CD14-positive monocyte (primary cell): ENCODE measurements around the gene HIBCH. TPM values are rescaled to one million over a fixed set of nuclear protein-coding genes. Genes with fewer than 3 reads are reported as not detected.
"Not testable (repeated sequence)": the region's sequence is repeated elsewhere in the genome, so short reads cannot be mapped to it uniquely, and the experiment has no call there.

Experiments used
- DNase-seq, 3 donors: peaks; one replicate each; pipeline ENCODE4 v3.0.0-alpha.2; 2011 to 2022
- H2AFZ ChIP-seq: 2 replicates; pipeline ENCODE4 v1.6.0; 2012; ENCODE audit warnings: mild to moderate bottlenecking, low read depth, low read length, inconsistent platforms; ENCODE audit not compliant: insufficient read depth, poor library complexity, severe bottlenecking
- H3K27ac ChIP-seq, 2 donors: 1 replicate in 1 of 2; 2 replicates in 1 of 2; pipeline ENCODE4 v1.5.1; 2012 to 2013; ENCODE audit warnings: low read length in 2 of 2, control low read depth in 1 of 2, inconsistent platforms in 1 of 2, low read depth in 1 of 2, mild to moderate bottlenecking in 1 of 2
- H3K27me3 ChIP-seq, 2 donors: one replicate each; pipeline versions ENCODE4 v1.6.0 to v1.6.1; 2011 to 2013; ENCODE audit warnings: low read length in 2 of 2; ENCODE audit not compliant: control insufficient read depth in 2 of 2, insufficient read depth in 2 of 2
- H3K36me3 ChIP-seq, 2 donors: replicated peaks in 1 of 2; 1 replicate in 1 of 2; 2 replicates in 1 of 2; pipeline versions ENCODE4 v1.5.1 to v1.6.1; 2012 to 2013; ENCODE audit warnings: low read length in 2 of 2, control low read depth in 1 of 2, inconsistent platforms in 1 of 2, mild to moderate bottlenecking in 1 of 2; ENCODE audit not compliant: insufficient read depth in 2 of 2, control insufficient read depth in 1 of 2
- H3K4me1 ChIP-seq, 2 donors: 1 replicate in 1 of 2; 2 replicates in 1 of 2; pipeline versions ENCODE4 v1.5.1 to v1.6.1; 2012 to 2013; ENCODE audit warnings: low read length in 2 of 2, control low read depth in 1 of 2, inconsistent platforms in 1 of 2, mild to moderate bottlenecking in 1 of 2, moderate library complexity in 1 of 2; ENCODE audit not compliant: insufficient read depth in 2 of 2, control insufficient read depth in 1 of 2
- H3K4me2 ChIP-seq: replicated peaks from 2 replicates; pipeline ENCODE3; 2012; ENCODE audit warnings: low read length, moderate library complexity, mild to moderate bottlenecking; ENCODE audit not compliant: poor library complexity, severe bottlenecking; ENCODE audit errors: extremely low read depth
- H3K4me3 ChIP-seq, 3 experiments: fragments of 200-600 bp in 1 of 3; sonication (generic) in 1 of 3; replicated peaks in 1 of 3; 1 replicate in 2 of 3; 2 replicates in 1 of 3; pipeline ENCODE4 v1.5.1; 2011 to 2013; ENCODE audit warnings: low read length in 3 of 3, mild to moderate bottlenecking in 3 of 3, control low read depth in 2 of 3, low read depth in 2 of 3, inconsistent platforms in 1 of 3, moderate library complexity in 1 of 3
- H3K79me2 ChIP-seq: 2 replicates; pipeline ENCODE4 v1.6.0; 2012; ENCODE audit warnings: mild to moderate bottlenecking, control low read depth, inconsistent platforms, low read length, moderate library complexity; ENCODE audit not compliant: insufficient read depth
- H3K9ac ChIP-seq: 2 replicates; pipeline ENCODE4 v1.6.0; 2017; ENCODE audit warnings: low read length, mild to moderate bottlenecking; ENCODE audit not compliant: insufficient read depth, poor library complexity, severe bottlenecking
- H3K9me3 ChIP-seq, 2 donors: replicated peaks in 1 of 2; 1 replicate in 1 of 2; 2 replicates in 1 of 2; pipeline versions ENCODE4 v1.5.1 to v1.6.1; 2012 to 2013; ENCODE audit warnings: low read length in 2 of 2, control low read depth in 1 of 2; ENCODE audit not compliant: control insufficient read depth in 1 of 2, insufficient read depth in 1 of 2
- H4K20me1 ChIP-seq: 2 replicates; pipeline ENCODE4 v1.6.0; 2012; ENCODE audit warnings: mild to moderate bottlenecking, low read length, control low read depth, moderate library complexity; ENCODE audit not compliant: insufficient read depth
- H3K27ac Mint-ChIP-seq, 7 donors: one replicate each; pipeline ENCODE4 v1.8.0; 2020; ENCODE audit warnings: mild to moderate bottlenecking in 7 of 7, mixed read lengths in 7 of 7, moderate library complexity in 6 of 7, inconsistent platforms in 2 of 7
- H3K27me3 Mint-ChIP-seq, 3 donors: one replicate each; pipeline ENCODE4 v1.8.0; 2021 to 2022; ENCODE audit warnings: low read depth in 3 of 3, mild to moderate bottlenecking in 3 of 3, mixed read lengths in 3 of 3, moderate library complexity in 3 of 3, inconsistent platforms in 1 of 3
- H3K36me3 Mint-ChIP-seq, 2 donors: one replicate each; pipeline ENCODE4 v1.8.0; 2020; ENCODE audit warnings: mixed read lengths in 2 of 2, inconsistent platforms in 1 of 2, mild to moderate bottlenecking in 1 of 2
- H3K4me1 Mint-ChIP-seq: one replicate; pipeline ENCODE4 v1.8.0; 2020; ENCODE audit warnings: mild to moderate bottlenecking, mixed read lengths
- H3K4me3 Mint-ChIP-seq, 2 donors: one replicate each; pipeline ENCODE4 v1.8.0; 2020; ENCODE audit warnings: mild to moderate bottlenecking in 2 of 2, mixed read lengths in 2 of 2, moderate library complexity in 1 of 2
- H3K9me3 Mint-ChIP-seq, 7 donors: one replicate each; pipeline ENCODE4 v1.8.0; 2020 to 2022; ENCODE audit warnings: mixed read lengths in 7 of 7, mild to moderate bottlenecking in 6 of 7, moderate library complexity in 6 of 7, inconsistent platforms in 2 of 7
- WGBS: methylation state at CpG from one replicate; pipeline ENCODE4 v1.1.5; 2013; ENCODE audit warnings: missing lambda C conversion rate; ENCODE audit not compliant: insufficient coverage; 5-methylcytosine and 5-hydroxymethylcytosine counted together
- intact Hi-C, 2 donors: fragments of 100-400 bp; cut with micrococcal nuclease; formaldehyde crosslinking; loops; one replicate each; pipeline versions ENCODE4 v1.15.0 to v1.15.1; 2023
- polyA plus RNA-seq, 3 donors: library from polyadenylated mRNA; depleted of rRNA in 1 of 3; unstranded in 2 of 3; stranded (reverse) in 1 of 3; fragments of 300-500 nt in 2 of 3; fragments of >200 nt in 1 of 3; fragmentation: Illumina TruSeq in 2 of 3; gene quantifications; 1 replicate in 2 of 3; 2 replicates in 1 of 3; pipeline ENCODE4 v1.2.3, GENCODE V29; 2012 to 2021
- TF ChIP-seq, protein P1 (sequence below): fragments of 200-600 bp; IDR thresholded peaks from one replicate; pipeline ENCODE4 v1.8.0; 2022; ENCODE audit warnings: antibody characterized with exemption, mild to moderate bottlenecking

HIBCH gene
- polyA plus RNA-seq, 3 donors: 3.3 to 8.2 (median 7.3) TPM

- H3K9ac ChIP-seq: no peak overlapping the region
- H3K4me1 Mint-ChIP-seq: peaks cover 14% of the 10 kb centered on the region
These were observed 5.7 kb downstream of the HIBCH start for GRCh38 chr2:190313880-190314279.

GRCh38 chr2:190312635-190313025, 7.0 kb downstream of the HIBCH start:
- H3K9ac ChIP-seq, H4K20me1 ChIP-seq, H3K4me3 ChIP-seq, H3K4me1 ChIP-seq, H3K4me2 ChIP-seq, H3K4me1 Mint-ChIP-seq, H3K27me3 Mint-ChIP-seq, H3K79me2 ChIP-seq, H3K9me3 Mint-ChIP-seq, DNase-seq, H2AFZ ChIP-seq, intact Hi-C loops, H3K4me3 Mint-ChIP-seq, H3K27ac Mint-ChIP-seq, H3K9me3 ChIP-seq, H3K27ac ChIP-seq, H3K27me3 ChIP-seq: not testable (repeated sequence)
- H3K36me3 ChIP-seq: peaks cover 6 to 17% of the 10 kb centered on the region in 2 donors
- WGBS: 100% methylated on average over 2 of the region's 5 CpGs
- peaks cover 13 to 17% of the 10 kb centered on the region in 2 donors for H3K36me3 Mint-ChIP-seq

More at GRCh38 chr2:190313880-190314279, 5.7 kb downstream of the HIBCH start:
- Histone ChIP-seq H3K4me1 (peaks cover 2 to 8% of the 10 kb centered on the region in 2 donors), H4K20me1 (no peaks in the 10 kb centered on the region), H3K79me2 (no peaks in the 10 kb centered on the region), H3K27ac (no peak overlapping the region), H3K4me3 (no peak overlapping the region), H3K4me2 (no peak overlapping the region), H3K9me3 (no peaks in the 10 kb centered on the region), H3K36me3 (peaks cover 6 to 17% of the 10 kb centered on the region in 2 donors), H3K27me3 (no peaks in the 10 kb centered on the region), H2AFZ (no peak overlapping the region)
- peaks cover 0 to 1% (median 0%) of the 10 kb centered on the region in 3 donors for H3K27me3 Mint-ChIP-seq
- no peak overlapping the region for H3K27ac Mint-ChIP-seq
- H3K9me3 Mint-ChIP-seq: no peaks in the 10 kb centered on the region
- TF ChIP-seq, protein P1, sequence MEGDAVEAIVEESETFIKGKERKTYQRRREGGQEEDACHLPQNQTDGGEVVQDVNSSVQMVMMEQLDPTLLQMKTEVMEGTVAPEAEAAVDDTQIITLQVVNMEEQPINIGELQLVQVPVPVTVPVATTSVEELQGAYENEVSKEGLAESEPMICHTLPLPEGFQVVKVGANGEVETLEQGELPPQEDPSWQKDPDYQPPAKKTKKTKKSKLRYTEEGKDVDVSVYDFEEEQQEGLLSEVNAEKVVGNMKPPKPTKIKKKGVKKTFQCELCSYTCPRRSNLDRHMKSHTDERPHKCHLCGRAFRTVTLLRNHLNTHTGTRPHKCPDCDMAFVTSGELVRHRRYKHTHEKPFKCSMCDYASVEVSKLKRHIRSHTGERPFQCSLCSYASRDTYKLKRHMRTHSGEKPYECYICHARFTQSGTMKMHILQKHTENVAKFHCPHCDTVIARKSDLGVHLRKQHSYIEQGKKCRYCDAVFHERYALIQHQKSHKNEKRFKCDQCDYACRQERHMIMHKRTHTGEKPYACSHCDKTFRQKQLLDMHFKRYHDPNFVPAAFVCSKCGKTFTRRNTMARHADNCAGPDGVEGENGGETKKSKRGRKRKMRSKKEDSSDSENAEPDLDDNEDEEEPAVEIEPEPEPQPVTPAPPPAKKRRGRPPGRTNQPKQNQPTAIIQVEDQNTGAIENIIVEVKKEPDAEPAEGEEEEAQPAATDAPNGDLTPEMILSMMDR: no peak
- intact Hi-C loops: no loop called here
- no peak overlapping the region for H3K4me3 Mint-ChIP-seq
- no peak for DNase-seq
- peaks cover 10 to 13% of the 10 kb centered on the region in 2 donors for H3K36me3 Mint-ChIP-seq
- no CpG with 5 or more reads among the region's 1 CpG for WGBS
